SK-N-SH treated with all-trans-retinoic acid at 6 μM for 48 hours (cell line): ENCODE measurements around the gene ICAM3.

ENCODE experiments used
- CSDC2 ChIP-seq: fragments of 250-450 bp; sonication (Bioruptor Pico); IDR thresholded peaks from 2 replicates; pipeline ENCODE4 v1.5.0; 2020; ENCODE audit warnings: mild to moderate bottlenecking, moderate library complexity
- ISL1 ChIP-seq: fragments of 250-450 bp; sonication (Bioruptor Pico); IDR thresholded peaks from 2 replicates; pipeline ENCODE4 v2.1.2; 2022; ENCODE audit warnings: mild to moderate bottlenecking, moderate library complexity
- TCF4 ChIP-seq: fragments of 250-450 bp; sonication (Bioruptor Pico); IDR thresholded peaks from 2 replicates; pipeline ENCODE4 v1.8.0; 2021; ENCODE audit warnings: mild to moderate bottlenecking, moderate library complexity, borderline replicate concordance
- ZFP3 ChIP-seq: fragments of 250-450 bp; sonication (Bioruptor Pico); IDR thresholded peaks from 2 replicates; pipeline ENCODE4 v1.5.0; 2020; ENCODE audit warnings: mild to moderate bottlenecking, moderate library complexity
- TF ChIP-seq, protein P1 (sequence below): fragments of 250-450 bp; sonication (Bioruptor Pico); IDR thresholded peaks from 2 replicates; pipeline ENCODE4 v1.8.0; 2020; ENCODE audit warnings: mild to moderate bottlenecking, moderate library complexity, borderline replicate concordance
- TF ChIP-seq, protein P2 (sequence below): fragments of 250-450 bp; sonication (Bioruptor Pico); IDR thresholded peaks from 2 replicates; pipeline ENCODE4 v1.5.0; 2020; ENCODE audit warnings: mild to moderate bottlenecking, moderate library complexity

DNA sequence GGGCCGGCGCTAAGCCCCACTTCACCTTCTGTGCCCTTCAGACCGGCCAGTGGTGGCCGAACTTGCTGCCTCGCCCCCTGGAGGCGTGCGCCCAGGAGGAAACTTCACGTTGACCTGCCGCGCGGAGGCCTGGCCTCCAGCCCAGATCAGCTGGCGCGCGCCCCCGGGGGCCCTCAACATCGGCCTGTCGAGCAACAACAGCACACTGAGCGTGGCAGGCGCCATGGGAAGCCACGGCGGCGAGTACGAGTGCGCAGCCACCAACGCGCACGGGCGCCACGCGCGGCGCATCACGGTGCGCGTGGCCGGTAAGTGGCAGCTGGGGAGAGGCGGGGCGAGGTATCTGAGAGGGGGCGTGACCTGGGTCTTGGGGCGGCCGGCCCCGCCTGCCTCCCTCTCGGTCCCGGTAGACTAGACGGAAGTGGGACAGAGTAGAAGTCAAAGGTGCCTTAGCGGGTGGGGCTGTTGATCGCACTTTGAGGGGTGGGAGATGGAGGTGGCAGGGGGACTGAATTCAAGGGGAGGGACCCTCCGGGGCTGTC lies 44.0 kb downstream of the ICAM3 start:
- TF ChIP-seq TCF4 (CRISPR knock-in tag) (no peak), CSDC2 (CRISPR knock-in tag) (no peak), ZFP3 (no peak), ISL1 (CRISPR knock-in tag) (no peak)
- TF ChIP-seq, protein P1, sequence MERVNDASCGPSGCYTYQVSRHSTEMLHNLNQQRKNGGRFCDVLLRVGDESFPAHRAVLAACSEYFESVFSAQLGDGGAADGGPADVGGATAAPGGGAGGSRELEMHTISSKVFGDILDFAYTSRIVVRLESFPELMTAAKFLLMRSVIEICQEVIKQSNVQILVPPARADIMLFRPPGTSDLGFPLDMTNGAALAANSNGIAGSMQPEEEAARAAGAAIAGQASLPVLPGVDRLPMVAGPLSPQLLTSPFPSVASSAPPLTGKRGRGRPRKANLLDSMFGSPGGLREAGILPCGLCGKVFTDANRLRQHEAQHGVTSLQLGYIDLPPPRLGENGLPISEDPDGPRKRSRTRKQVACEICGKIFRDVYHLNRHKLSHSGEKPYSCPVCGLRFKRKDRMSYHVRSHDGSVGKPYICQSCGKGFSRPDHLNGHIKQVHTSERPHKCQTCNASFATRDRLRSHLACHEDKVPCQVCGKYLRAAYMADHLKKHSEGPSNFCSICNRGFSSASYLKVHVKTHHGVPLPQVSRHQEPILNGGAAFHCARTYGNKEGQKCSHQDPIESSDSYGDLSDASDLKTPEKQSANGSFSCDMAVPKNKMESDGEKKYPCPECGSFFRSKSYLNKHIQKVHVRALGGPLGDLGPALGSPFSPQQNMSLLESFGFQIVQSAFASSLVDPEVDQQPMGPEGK (CRISPR knock-in tag): no peak
- TF ChIP-seq, protein P2, sequence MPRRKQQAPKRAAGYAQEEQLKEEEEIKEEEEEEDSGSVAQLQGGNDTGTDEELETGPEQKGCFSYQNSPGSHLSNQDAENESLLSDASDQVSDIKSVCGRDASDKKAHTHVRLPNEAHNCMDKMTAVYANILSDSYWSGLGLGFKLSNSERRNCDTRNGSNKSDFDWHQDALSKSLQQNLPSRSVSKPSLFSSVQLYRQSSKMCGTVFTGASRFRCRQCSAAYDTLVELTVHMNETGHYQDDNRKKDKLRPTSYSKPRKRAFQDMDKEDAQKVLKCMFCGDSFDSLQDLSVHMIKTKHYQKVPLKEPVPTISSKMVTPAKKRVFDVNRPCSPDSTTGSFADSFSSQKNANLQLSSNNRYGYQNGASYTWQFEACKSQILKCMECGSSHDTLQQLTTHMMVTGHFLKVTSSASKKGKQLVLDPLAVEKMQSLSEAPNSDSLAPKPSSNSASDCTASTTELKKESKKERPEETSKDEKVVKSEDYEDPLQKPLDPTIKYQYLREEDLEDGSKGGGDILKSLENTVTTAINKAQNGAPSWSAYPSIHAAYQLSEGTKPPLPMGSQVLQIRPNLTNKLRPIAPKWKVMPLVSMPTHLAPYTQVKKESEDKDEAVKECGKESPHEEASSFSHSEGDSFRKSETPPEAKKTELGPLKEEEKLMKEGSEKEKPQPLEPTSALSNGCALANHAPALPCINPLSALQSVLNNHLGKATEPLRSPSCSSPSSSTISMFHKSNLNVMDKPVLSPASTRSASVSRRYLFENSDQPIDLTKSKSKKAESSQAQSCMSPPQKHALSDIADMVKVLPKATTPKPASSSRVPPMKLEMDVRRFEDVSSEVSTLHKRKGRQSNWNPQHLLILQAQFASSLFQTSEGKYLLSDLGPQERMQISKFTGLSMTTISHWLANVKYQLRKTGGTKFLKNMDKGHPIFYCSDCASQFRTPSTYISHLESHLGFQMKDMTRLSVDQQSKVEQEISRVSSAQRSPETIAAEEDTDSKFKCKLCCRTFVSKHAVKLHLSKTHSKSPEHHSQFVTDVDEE: no peak
